HEK293 (cell line): ENCODE results near the gene APBB2.

Experiments
- CTCF ChIA-PET: fragments of 350-600 bp; formaldehyde crosslinking; extraction: SDS; loops from one replicate; lab custom pipeline; 2021; ENCODE audit warnings: antibody characterized with exemption; lab: Yijun Ruan, JAX
- POLR2A ChIA-PET: fragments of 300-600 bp; formaldehyde crosslinking; extraction: SDS; loops from one replicate; lab custom pipeline; 2020; ENCODE audit warnings: antibody characterized with exemption, inconsistent platforms; lab: Yijun Ruan, JAX
- H3K27ac ChIP-seq: fragments of 200-500 bp; sonication (Bioruptor generic); 2 replicates; pipeline ENCODE4 v1.5.1; 2014; ENCODE audit warnings: low read depth, low read length, control low read depth, inconsistent platforms; ENCODE audit errors: extremely low read depth
- H3K36me3 ChIP-seq, 2 experiments: fragments of 200-500 bp in 1 of 2; sonication (Bioruptor generic) in 1 of 2; 1 replicate in 1 of 2; 2 replicates in 1 of 2; pipeline ENCODE4 v1.5.1; 2014 to 2017; ENCODE audit warnings: inconsistent platforms in 2 of 2, low read length in 2 of 2; ENCODE audit not compliant: control insufficient read depth in 2 of 2, insufficient read depth in 1 of 2
- H3K4me1 ChIP-seq: fragments of 200-500 bp; sonication (Bioruptor generic); 2 replicates; pipeline ENCODE4 v1.5.1; 2014; ENCODE audit warnings: mild to moderate bottlenecking, low read length, inconsistent platforms; ENCODE audit not compliant: control insufficient read depth, insufficient read depth
- H3K4me3 ChIP-seq: 2 replicates; pipeline ENCODE4 v1.5.1; 2011; ENCODE audit warnings: low read depth, mild to moderate bottlenecking, control low read depth, low read length, moderate library complexity
- H3K9me3 ChIP-seq: fragments of 200-500 bp; sonication (Bioruptor generic); 2 replicates; pipeline ENCODE4 v1.5.1; 2014; ENCODE audit warnings: low read depth, low read length, inconsistent platforms; ENCODE audit not compliant: control insufficient read depth, insufficient read depth
- GLIS1 ChIP-seq: fragments of 450-650 bp; formaldehyde crosslinking; IDR thresholded peaks from 2 replicates; pipeline ENCODE4 v1.5.1; 2016; ENCODE audit warnings: missing biosample characterization, missing genetic modification characterization
- HOXC10 ChIP-seq: sonication (generic); formaldehyde crosslinking; IDR thresholded peaks from 2 replicates; pipeline ENCODE4 v1.8.1; 2023; ENCODE audit warnings: mild to moderate bottlenecking, missing genetic modification reagents
- INSM2 ChIP-seq: fragments of 450-650 bp; formaldehyde crosslinking; IDR thresholded peaks from 2 replicates; pipeline ENCODE4 v1.5.1; 2016; ENCODE audit warnings: missing biosample characterization, missing genetic modification characterization
- SETDB1 ChIP-seq: IDR thresholded peaks from one replicate; pipeline ENCODE4 v1.6.1; 2017; ENCODE audit warnings: mild to moderate bottlenecking, low read length, moderate library complexity, mixed read lengths; ENCODE audit not compliant: insufficient read length
- ZBTB21 ChIP-seq: fragments of 450-650 bp; formaldehyde crosslinking; IDR thresholded peaks from 2 replicates; pipeline ENCODE4 v1.5.1; 2017; ENCODE audit warnings: missing biosample characterization, missing genetic modification characterization
- ZEB2 ChIP-seq: fragments of 450-650 bp; formaldehyde crosslinking; IDR thresholded peaks from 2 replicates; pipeline ENCODE4 v1.5.1; 2016; ENCODE audit warnings: missing biosample characterization, missing genetic modification characterization
- ZNF18 ChIP-seq: fragments of 450-650 bp; formaldehyde crosslinking; IDR thresholded peaks from 2 replicates; pipeline ENCODE4 v1.5.1; 2016; ENCODE audit warnings: missing biosample characterization, missing genetic modification characterization
- ZNF184 ChIP-seq: fragments of 450-650 bp; IDR thresholded peaks from 2 replicates; pipeline ENCODE4 v1.5.1; 2018; ENCODE audit warnings: missing biosample characterization, mild to moderate bottlenecking, missing genetic modification characterization
- ZNF211 ChIP-seq: fragments of 450-650 bp; formaldehyde crosslinking; IDR thresholded peaks from 2 replicates; pipeline ENCODE4 v1.5.1; 2016; ENCODE audit warnings: low read depth, missing biosample characterization, missing genetic modification characterization
- ZNF266 ChIP-seq: fragments of 450-650 bp; formaldehyde crosslinking; IDR thresholded peaks from 2 replicates; pipeline ENCODE4 v1.5.1; 2016; ENCODE audit warnings: missing biosample characterization, missing genetic modification characterization, low read depth
- ZNF341 ChIP-seq: fragments of 450-650 bp; formaldehyde crosslinking; IDR thresholded peaks from 2 replicates; pipeline ENCODE4; 2016; ENCODE audit warnings: low read depth, missing biosample characterization, missing genetic modification characterization
- ZNF350 ChIP-seq: fragments of 450-650 bp; formaldehyde crosslinking; IDR thresholded peaks from 2 replicates; pipeline ENCODE4 v1.5.0; 2017; ENCODE audit warnings: missing biosample characterization, mild to moderate bottlenecking, missing genetic modification characterization
- ZNF354C ChIP-seq: fragments of 450-650 bp; formaldehyde crosslinking; IDR thresholded peaks from 2 replicates; pipeline ENCODE4 v1.5.1; 2016; ENCODE audit warnings: missing biosample characterization, missing genetic modification characterization, low read depth, borderline replicate concordance
- ZNF366 ChIP-seq: fragments of 450-650 bp; formaldehyde crosslinking; conservative IDR thresholded peaks from 2 replicates; pipeline ENCODE4 v1.5.1; 2016; ENCODE audit warnings: missing biosample characterization, missing genetic modification characterization
- ZNF391 ChIP-seq: fragments of 450-650 bp; formaldehyde crosslinking; IDR thresholded peaks from 2 replicates; pipeline ENCODE4 v1.5.1; 2016; ENCODE audit warnings: low read depth, missing biosample characterization, missing genetic modification characterization, borderline replicate concordance
- ZNF529 ChIP-seq: fragments of 450-650 bp; formaldehyde crosslinking; IDR thresholded peaks from 2 replicates; pipeline ENCODE4 v1.5.1; 2017; ENCODE audit warnings: missing genetic modification characterization, missing biosample characterization; ENCODE audit not compliant: insufficient replicate concordance
- ZNF596 ChIP-seq: fragments of 450-650 bp; IDR thresholded peaks from 2 replicates; pipeline ENCODE4 v1.5.0; 2018; ENCODE audit warnings: missing biosample characterization, mild to moderate bottlenecking, missing genetic modification characterization, moderate library complexity
- ZNF747 ChIP-seq: fragments of 450-650 bp; formaldehyde crosslinking; IDR thresholded peaks from 2 replicates; pipeline ENCODE4 v1.5.1; 2016; ENCODE audit warnings: missing biosample characterization, missing genetic modification characterization

Gene APBB2

GRCh38 chr4:41044165-41044564 is 170.2 kb downstream of the APBB2 start:
- no peak overlapping the region for H3K4me3 ChIP-seq
- POLR2A ChIA-PET = no interaction called here
- H3K4me1 ChIP-seq = no peaks in the 10 kb centered on the region
- no peaks in the 10 kb centered on the region for H3K36me3 ChIP-seq
- CTCF ChIA-PET = interaction anchor here (0.6 to 0.7 kb wide), 5 partner anchors 45 to 234 kb away, joined by 3 to 4 read pairs (median 3); no protein-coding TSS in a partner anchor
- TF ChIP-seq ZNF529 (tag by site-specific recombination) = no peak
- TF ChIP-seq ZBTB21 (tag by site-specific recombination) = no peak
- no peak for TF ChIP-seq ZNF366 (tag by site-specific recombination)
- no peak for TF ChIP-seq ZNF391
- TF ChIP-seq ZNF350 (tag by site-specific recombination) = no peak
- TF ChIP-seq INSM2 = no peak
- TF ChIP-seq HOXC10 (CRISPR knock-in tag) = no peak
- no peak for TF ChIP-seq ZNF747 (tag by site-specific recombination)
- no peak for TF ChIP-seq ZNF596 (tag by site-specific recombination)
- TF ChIP-seq ZNF18 (tag by site-specific recombination) = no peak
- no peak for TF ChIP-seq ZNF354C (tag by site-specific recombination)
- no peak for TF ChIP-seq ZNF184 (tag by site-specific recombination)
- TF ChIP-seq, all 188 proteins: peak for 0
- Histone ChIP-seq H3K9me3 (no peaks in the 10 kb centered on the region), H3K27ac (no peak overlapping the region)

DNA sequence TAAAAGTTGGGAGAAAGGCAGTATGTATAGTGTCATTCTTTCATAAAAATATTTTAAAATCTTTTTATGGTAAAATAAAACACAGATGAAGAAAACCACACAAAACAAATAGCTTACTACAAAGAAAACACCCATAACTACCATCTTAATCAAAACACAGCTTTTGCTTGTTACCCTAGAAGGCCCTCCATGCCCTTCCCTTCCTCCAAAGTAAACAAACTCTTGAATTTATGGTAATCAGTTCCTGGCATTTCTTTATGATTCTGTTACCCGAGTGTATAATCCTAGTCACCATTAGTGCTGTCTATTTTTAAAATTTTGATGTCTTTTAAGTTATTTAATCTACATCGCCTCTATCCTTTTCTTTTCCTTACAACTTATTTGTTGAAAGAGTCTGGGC is 170.9 kb downstream of the APBB2 start:
- TF ChIP-seq ZEB2 (tag by site-specific recombination) = no peak
- Histone ChIP-seq H3K27ac (no peak overlapping the region), H3K4me3 (no peak overlapping the region), H3K36me3 (no peaks in the 10 kb centered on the region), H3K9me3 (no peaks in the 10 kb centered on the region), H3K4me1 (no peaks in the 10 kb centered on the region)
- POLR2A ChIA-PET = no interaction called here
- CTCF ChIA-PET = interaction anchor here (0.6 to 0.7 kb wide), 4 partner anchors 46 to 166 kb away, joined by 3 to 4 read pairs (median 4); no protein-coding TSS in a partner anchor

DNA sequence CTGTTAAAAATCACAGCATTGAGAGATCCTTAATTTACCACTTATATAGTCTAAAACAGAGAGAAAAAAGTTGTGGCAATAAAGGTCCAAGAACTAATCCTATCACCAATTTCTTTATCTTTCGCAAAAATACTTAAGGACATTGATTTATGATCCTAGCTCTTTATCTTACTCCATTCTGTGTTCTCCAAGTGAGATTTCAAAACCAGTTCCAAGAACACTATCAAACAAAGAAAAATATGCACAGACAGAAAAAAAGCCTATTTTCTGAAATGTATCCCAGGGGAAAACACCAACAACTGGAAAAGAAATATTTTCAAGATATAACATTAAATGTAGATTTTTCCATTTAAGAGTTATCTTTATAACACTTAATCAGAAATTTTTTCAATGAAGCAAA is 172.8 kb downstream of the APBB2 start:
- POLR2A ChIA-PET = no interaction called here
- no peak overlapping the region for H3K4me3 ChIP-seq
- H3K36me3 ChIP-seq = no peaks in the 10 kb centered on the region
- no peaks in the 10 kb centered on the region for H3K9me3 ChIP-seq
- CTCF ChIA-PET = interaction anchor here (0.6 kb wide), 1 partner anchor 13 kb away, joined by 3 read pairs; no protein-coding TSS in a partner anchor
- no peak overlapping the region for H3K27ac ChIP-seq
- TF ChIP-seq ZNF266 (tag by site-specific recombination) (no peak), ZNF391 (no peak), ZNF341 (tag by site-specific recombination) (no peak), ZNF211 (tag by site-specific recombination) (no peak), SETDB1 (no peak), GLIS1 (no peak)
- no peaks in the 10 kb centered on the region for H3K4me1 ChIP-seq
